ENCODE measurements around the gene HOXA11.

HOXA11 gene

DNA sequence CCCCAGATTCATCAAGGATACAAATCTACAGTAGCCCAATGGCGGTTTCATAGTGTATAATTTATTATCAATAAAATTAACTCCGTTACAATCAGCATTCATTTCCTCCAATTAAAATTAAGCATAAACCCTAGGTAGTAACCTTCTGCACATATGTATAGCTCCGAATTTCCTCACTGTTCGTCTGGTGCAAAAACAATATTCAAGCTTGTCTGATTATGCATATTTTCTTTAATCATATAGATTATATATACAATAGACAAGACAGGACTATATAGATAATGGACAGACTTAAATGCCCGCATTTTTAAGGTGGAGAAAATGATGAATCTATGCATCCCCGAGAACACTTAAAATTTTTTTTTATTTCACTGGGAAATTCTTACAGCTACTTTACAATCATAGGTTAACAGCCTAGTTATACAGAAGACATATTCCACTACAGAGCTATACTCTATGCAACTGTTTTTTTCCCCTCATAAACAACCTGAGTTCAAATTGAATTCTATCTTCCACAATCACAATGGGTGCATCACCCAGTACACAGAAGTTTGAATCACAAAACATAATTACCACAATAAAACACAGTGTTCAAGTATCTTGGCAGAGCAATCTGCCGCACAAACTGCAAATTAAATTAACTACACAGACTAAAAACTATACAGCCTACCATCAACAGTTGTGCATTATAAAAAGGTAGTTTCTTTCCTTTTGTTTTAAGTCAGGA lies 22.3 kb downstream of the HOXA11 start:
- Histone ChIP-seq H3K36me3 (replicated peaks) (peaks cover 33% of the 10 kb centered on the region), H3K4me1 (peaks cover 25% of the 10 kb centered on the region), H3K9me3 (no peaks in the 10 kb centered on the region), H3K4me3 (peak overlapping the region; percentile 70), H3K27me3 (ENCODE audit: low read depth) (no peaks in the 10 kb centered on the region)
- in situ Hi-C loops (cut with MboI; ENCODE audit: low sequenced_read_pairs) = loop anchor here (25.0 kb wide), 1 partner anchor 950 kb away; the partner anchor contains the start of genes CBX3 and HNRNPA2B1
- peak in 1 of 2 experiments; percentile 60 for DNase-seq (ENCODE audit: low spot score in 2 of 2)

DNA sequence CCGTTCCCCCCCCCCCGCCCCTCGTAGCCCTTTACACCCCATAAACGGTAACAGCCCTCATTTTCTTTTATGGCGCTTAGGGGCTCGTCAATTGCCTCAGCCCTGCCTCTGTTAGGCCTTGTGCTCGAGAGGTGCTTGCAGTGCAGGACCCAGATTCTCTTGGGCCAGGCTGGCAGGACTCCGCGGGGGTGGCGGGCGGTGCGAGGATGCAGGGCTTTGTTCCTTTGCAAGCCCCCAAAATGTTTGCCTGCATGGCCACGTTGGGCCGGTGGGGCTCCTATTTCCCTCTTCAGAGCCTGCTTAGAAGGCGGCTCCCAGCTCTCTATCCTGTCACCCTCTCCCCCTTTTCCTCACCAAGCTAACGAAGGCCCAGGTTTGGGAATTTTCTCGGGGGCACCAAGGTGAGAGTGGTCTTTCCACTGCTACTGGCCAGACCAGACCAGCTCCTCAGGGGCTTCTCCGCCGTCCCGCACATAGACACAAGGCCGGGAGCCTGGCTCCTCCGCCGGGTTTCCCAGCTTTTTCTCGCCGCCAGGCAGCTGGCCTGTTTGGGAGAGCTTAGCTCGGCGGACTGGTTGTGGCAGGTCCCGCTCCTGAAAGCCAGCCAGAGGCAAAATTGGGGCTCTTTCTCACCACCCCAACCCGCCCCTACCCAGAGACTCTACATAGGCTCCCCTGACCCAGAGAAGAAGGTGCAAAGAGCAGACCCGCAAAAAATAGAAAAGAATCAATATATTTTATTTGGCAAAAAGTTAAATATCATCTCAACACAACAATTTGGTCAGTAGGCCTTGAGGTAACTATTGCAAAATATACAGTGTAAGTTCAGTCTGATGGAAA lies 23.1 kb downstream of the HOXA11 start:
- in situ Hi-C loops (cut with MboI; ENCODE audit: low sequenced_read_pairs) = loop anchor here (25.0 kb wide), 1 partner anchor 950 kb away; the partner anchor contains the start of genes CBX3 and HNRNPA2B1
- Histone ChIP-seq H3K4me3 (peak overlapping the region; percentile 70), H3K36me3 (replicated peaks) (peaks cover 30% of the 10 kb centered on the region), H3K9me3 (no peaks in the 10 kb centered on the region), H3K4me1 (peaks cover 30% of the 10 kb centered on the region), H3K27me3 (ENCODE audit: low read depth) (no peaks in the 10 kb centered on the region)
- DNase-seq (ENCODE audit: low spot score in 2 of 2) = peak; percentile 42 to 58

DNA sequence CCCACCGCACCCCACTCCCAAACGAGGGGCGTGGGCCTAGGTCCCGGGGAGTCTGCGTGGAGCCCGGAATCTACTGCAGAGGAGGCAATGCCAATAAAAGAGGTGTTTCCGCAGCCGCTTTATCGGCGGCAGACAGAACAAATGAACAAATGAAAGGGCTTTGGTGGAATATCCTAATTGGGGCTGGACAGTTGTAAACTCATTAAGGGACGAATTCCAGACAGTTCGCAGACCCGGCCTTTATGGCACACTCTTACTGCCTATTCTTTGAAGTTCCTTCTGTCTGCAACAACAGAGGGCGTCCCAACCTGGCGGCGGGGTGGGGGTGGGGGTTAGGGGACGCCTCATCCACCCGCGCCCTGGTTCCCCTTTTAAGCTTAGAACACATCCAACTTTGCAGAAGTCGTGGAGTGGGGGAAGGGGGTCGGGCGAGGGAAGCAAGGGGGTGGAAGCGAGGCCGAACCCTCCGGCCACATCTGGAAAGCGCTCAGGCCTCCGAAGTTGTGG lies 23.8 kb downstream of the HOXA11 start:
- Histone ChIP-seq H3K4me3 (peak overlapping the region; percentile 70), H3K4me1 (peaks cover 30% of the 10 kb centered on the region), H3K27me3 (ENCODE audit: low read depth) (no peaks in the 10 kb centered on the region), H3K9me3 (no peaks in the 10 kb centered on the region), H3K36me3 (replicated peaks) (peaks cover 30% of the 10 kb centered on the region)
- in situ Hi-C loops (cut with MboI; ENCODE audit: low sequenced_read_pairs) = loop anchor here (25.0 kb wide), 1 partner anchor 949 kb away; the partner anchor contains the start of genes CBX3 and HNRNPA2B1
- DNase-seq (ENCODE audit: low spot score in 2 of 2) = peak; percentile 50 to 74

DNA sequence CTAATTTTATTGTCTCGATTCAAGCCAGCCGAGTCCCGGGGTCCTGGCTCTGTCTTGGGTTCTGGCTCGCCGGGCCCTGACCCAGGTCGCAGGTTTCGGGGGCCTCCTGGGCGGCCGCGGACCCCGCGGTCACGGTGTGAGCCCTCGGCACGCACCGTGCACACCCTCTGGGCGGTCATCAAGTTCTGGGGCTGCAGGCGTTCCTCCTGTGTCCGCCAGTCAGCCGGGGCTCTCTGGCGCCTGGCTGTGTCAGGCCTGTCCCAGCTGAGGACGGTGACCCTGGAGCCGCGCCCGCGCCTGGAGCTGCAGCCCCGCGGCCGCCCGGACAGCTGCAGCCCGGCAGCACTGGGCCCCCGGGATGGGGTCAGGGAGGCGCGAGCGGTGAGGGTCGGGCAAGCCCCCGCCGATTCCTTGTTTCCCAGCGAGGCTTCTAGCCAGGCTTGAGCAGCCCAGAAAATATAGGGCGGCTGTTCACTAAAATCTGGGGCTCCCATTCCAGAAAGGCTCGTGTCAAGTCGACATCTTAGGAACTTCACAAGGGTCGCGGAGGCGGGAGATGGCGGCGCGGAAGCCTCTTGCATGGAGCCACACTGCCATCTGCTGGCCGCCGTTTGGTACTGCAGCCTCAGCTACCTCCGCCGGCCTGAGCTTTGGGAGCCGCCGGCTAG lies 24.4 kb downstream of the HOXA11 start:
- in situ Hi-C loops (cut with MboI; ENCODE audit: low sequenced_read_pairs) = loop anchor here (25.0 kb wide), 1 partner anchor 948 kb away; the partner anchor contains the start of genes CBX3 and HNRNPA2B1
- DNase-seq (ENCODE audit: low spot score in 2 of 2) = peak; percentile 84 to 94
- peaks cover 30% of the 10 kb centered on the region for H3K36me3 ChIP-seq (replicated peaks)
- H3K4me1 ChIP-seq = peaks cover 30% of the 10 kb centered on the region
- no peaks in the 10 kb centered on the region for H3K9me3 ChIP-seq
- H3K27me3 ChIP-seq (ENCODE audit: low read depth) = no peaks in the 10 kb centered on the region
- H3K4me3 ChIP-seq = peak overlapping the region; percentile 70

DNA sequence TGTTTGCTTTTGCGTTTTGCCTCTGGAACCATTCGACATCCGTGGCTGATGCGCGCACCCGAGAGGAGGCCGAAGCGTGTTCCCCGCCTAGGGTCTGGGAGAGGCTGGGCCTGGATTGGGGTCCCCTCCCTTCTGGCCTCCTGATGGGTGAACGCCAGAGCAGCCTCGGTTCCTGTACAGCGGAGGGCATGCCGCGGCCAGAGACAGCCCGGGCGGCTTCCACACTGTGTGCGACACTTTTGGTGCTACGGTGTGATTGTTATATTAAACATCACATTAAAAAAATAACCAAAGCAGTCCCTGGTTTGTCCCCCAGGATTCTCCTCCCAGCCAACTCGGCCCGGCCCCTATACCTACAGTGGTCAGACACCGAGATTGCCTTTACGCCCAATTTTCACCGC lies 24.9 kb downstream of the HOXA11 start:
- Histone ChIP-seq H3K9me3 (no peaks in the 10 kb centered on the region), H3K4me1 (peaks cover 30% of the 10 kb centered on the region), H3K27me3 (ENCODE audit: low read depth) (no peaks in the 10 kb centered on the region), H3K36me3 (replicated peaks) (peaks cover 30% of the 10 kb centered on the region), H3K4me3 (peak overlapping the region; percentile 70)
- DNase-seq (ENCODE audit: low spot score in 2 of 2) = peak in 1 of 2 experiments; percentile 57
- in situ Hi-C loops (cut with MboI; ENCODE audit: low sequenced_read_pairs) = loop anchor here (25.0 kb wide), 1 partner anchor 948 kb away; the partner anchor contains the start of genes CBX3 and HNRNPA2B1

DNA sequence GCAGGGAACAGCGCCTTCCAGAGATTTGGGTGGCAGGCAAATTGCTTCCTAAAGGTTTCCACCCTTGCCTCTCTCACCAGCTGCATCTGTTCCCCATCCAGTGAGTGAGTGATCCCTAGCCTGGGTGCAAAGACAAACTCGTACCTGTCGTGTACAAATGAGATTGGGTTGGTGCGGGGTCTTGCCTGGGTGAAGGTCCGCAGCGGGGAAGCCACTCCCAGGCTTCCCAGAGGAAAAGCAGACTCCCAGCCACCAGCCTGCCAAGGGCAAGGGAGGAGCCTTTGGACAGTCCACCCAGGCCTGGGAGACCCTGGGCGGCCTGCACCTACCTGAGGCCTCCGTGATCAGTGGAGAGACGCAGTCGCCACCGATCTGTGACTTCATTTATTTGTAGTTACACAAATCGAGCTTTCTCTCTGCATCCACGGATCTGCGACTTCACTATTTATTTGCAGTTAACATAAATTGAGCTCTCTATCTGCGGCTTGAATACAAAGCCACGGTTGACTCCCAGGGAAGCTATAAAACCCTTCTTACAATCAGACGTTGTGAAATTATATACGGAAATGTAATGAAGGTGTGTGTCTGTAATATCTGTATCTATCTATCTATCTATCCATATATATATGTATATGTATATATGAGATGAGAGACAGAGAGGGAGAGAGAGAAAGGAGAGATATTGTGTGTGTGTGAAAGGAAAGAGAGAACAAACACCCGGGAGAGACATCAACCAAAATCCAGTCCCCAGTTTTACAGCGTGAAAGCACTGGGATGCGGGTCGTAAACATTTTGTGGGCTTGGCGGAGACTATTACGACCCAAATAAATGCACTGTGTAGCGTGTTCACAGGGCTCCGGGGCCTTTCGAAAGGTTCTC lies 25.5 kb downstream of the HOXA11 start:
- Histone ChIP-seq H3K4me1 (peaks cover 34% of the 10 kb centered on the region), H3K9me3 (no peaks in the 10 kb centered on the region), H3K27me3 (ENCODE audit: low read depth) (no peaks in the 10 kb centered on the region), H3K36me3 (replicated peaks) (peaks cover 32% of the 10 kb centered on the region), H3K4me3 (peak overlapping the region; percentile 70)
- DNase-seq (ENCODE audit: low spot score in 2 of 2) = peak in 1 of 2 experiments; percentile 65
- in situ Hi-C loops (cut with MboI; ENCODE audit: low sequenced_read_pairs) = loop anchor here (5.0 to 25.0 kb wide), 4 partner anchors 302 to 1302 kb away; partner anchors contain the start of genes CBX3 and HNRNPA2B1

DNA sequence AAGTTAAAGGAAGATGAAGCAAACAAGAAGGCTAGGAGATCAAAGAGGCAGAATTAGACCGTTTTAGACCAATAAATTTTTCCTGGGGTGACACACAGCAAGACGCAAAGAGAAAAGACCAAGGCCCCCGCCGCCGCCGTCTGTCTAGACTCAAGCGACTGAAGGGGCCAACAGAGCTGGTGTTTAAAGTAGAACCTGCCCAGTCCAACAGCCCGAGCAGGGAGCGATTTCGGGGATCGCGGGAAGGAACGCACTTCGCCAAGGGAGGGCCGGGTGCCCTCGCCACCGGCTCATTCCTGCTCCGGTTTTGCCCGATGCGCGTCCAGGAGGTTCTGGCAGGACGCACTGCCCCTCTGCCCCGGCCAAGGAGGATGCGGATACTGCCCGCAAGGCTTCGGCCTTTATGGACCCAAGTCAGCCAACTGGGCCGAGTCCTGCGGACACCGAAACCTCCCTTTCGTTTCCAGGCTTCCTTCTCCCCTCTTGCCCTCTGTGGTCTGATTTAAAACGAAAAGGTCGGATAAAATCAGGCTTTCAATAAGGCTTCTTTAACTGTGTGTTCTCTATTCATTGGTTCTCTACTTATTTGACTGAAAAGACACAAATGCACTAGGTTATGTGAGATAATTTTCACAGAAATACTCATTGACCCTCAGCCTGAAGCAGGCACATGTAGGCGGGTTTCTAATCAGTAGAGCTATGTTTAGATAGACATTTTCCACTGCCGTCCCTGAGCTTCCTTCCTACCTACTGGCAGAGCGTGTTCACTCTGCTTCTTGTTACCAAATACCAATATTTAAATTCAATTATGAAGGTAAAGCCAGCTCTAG lies 26.4 kb downstream of the HOXA11 start:
- peaks cover 27% of the 10 kb centered on the region for H3K36me3 ChIP-seq (replicated peaks)
- peak overlapping the region; percentile 70 for H3K4me3 ChIP-seq
- H3K9me3 ChIP-seq = no peaks in the 10 kb centered on the region
- in situ Hi-C loops (cut with MboI; ENCODE audit: low sequenced_read_pairs) = loop anchor here (5.0 to 25.0 kb wide), 4 partner anchors 301 to 1301 kb away; partner anchors contain the start of genes CBX3 and HNRNPA2B1
- no peaks in the 10 kb centered on the region for H3K27me3 ChIP-seq (ENCODE audit: low read depth)
- H3K4me1 ChIP-seq = peaks cover 34% of the 10 kb centered on the region
- DNase-seq (ENCODE audit: low spot score in 2 of 2) = peak in 1 of 2 experiments; percentile 61

DNA sequence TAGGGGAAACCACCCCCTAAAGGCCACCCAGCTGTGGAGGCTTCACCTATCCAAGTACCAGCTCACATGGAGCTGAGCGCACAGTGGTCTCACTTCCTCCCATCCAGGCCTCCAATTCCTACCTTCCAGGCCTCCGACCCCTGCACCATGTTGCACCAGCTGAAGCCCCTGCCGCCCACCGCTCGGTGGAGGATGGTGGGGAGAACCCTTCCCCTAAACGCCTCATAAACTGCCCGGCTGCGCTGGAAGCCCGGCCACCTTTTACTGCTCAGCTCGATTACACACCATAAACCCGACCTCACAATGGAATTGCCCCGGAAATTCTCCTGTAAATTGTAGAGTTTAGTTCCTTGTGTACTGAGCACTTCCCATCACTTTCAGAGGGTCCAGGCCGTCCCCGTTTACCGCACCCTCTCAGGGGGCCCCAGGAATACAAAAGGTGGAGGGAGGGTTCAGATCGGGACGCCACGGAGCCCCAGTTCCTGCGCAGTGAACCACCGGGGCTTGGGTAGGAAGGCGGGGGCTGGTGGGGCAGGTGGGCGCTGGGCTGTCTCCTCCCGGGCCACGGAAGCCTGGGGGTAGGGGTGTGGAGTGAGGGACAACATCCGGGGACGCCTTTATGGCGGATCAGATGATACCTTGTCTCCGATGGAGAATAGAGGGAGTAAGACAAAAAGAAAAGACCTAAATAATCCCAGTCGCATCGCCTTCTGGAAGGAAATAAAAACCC lies 27.2 kb downstream of the HOXA11 start:
- Histone ChIP-seq H3K9me3 (no peaks in the 10 kb centered on the region), H3K4me3 (peak overlapping the region; percentile 70), H3K27me3 (ENCODE audit: low read depth) (no peaks in the 10 kb centered on the region), H3K4me1 (peaks cover 41% of the 10 kb centered on the region), H3K36me3 (replicated peaks) (peaks cover 19% of the 10 kb centered on the region)
- in situ Hi-C loops (cut with MboI; ENCODE audit: low sequenced_read_pairs) = loop anchor here (5.0 to 25.0 kb wide), 4 partner anchors 301 to 1301 kb away; partner anchors contain the start of genes CBX3 and HNRNPA2B1
- DNase-seq (ENCODE audit: low spot score in 2 of 2) = peak in 1 of 2 experiments; percentile 72

DNA sequence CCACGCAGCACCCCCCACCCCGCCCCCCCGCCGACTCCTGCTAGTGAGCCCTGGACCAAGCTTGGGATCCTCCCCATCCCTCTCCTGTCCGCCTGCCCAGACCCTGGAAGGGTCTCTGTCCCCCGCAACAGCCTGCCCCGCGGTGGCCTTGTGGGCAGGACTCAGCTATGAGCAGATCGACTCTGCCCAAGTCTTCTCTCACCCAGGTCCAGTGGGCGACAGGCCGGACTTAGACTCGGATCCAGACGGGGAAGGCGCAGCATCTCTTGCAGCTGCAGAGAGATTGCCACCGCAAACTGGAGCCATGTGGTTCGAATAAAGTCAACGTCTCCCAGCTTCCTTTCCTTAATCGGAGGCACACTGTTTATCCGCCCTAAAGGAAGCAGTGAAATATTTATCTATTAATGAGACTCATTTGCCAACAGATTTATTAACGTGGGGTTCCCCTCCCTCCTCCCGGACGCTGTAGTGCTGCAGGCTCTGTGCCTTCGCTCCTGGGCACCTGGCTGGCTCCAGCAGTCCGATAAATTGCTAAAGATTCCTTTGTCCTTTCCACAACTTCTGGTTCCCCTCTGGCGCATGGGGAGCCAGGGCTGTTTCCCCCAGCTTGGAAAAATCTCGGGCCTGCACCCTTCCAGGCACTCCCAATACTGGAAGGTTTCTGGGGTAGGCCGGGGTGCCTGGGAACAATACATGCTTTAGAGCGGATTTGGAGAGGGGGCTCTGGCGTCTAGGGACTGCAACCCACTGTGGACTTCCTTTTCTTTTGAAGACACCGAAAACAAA lies 27.9 kb downstream of the HOXA11 start:
- Histone ChIP-seq H3K9me3 (no peaks in the 10 kb centered on the region), H3K36me3 (replicated peaks) (peaks cover 11% of the 10 kb centered on the region), H3K4me3 (peak overlapping the region; percentile 70), H3K27me3 (ENCODE audit: low read depth) (no peaks in the 10 kb centered on the region), H3K4me1 (peaks cover 44% of the 10 kb centered on the region)
- peak in 1 of 2 experiments; percentile 45 for DNase-seq (ENCODE audit: low spot score in 2 of 2)
- in situ Hi-C loops (cut with MboI; ENCODE audit: low sequenced_read_pairs) = loop anchor here (5.0 to 25.0 kb wide), 4 partner anchors 300 to 1300 kb away; partner anchors contain the start of genes CBX3 and HNRNPA2B1

DNA sequence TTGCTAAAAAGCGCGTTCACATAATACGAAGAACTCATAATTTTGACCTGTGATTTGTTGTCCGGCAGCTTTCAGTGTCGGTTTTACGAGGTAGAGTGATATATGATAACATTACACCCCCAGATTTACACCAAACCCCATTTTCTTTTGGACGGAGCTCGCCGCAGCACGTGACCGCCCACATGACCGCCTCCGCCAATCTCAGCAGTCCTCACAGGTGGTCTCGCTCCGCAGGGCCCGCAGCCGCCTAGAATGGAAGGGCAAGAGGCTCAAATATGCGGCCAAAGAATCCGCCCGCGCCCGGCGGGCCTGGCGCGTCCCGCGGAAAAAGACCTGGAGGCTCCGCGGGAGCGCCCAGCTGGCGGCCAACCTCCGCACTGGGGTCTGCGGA lies 28.5 kb downstream of the HOXA11 start, which contains the start of gene HOXA7:
Gene HOXA7 (minus strand): TSS at position 168 of the 391 bp plus-strand sequence. CDS start 130 bp downstream, at position 38.
- H3K36me3 ChIP-seq (replicated peaks) = peaks cover 7% of the 10 kb centered on the region
- peaks cover 44% of the 10 kb centered on the region for H3K4me1 ChIP-seq
- H3K9me3 ChIP-seq = no peaks in the 10 kb centered on the region
- DNase-seq (ENCODE audit: low spot score in 2 of 2) = peak; percentile 87 to 93
- in situ Hi-C loops (cut with MboI; ENCODE audit: low sequenced_read_pairs) = loop anchor here (5.0 to 25.0 kb wide), 4 partner anchors 299 to 1299 kb away; partner anchors contain the start of genes CBX3 and HNRNPA2B1
- peak within 1 kb of the TSS; percentile 70 for H3K4me3 ChIP-seq
- H3K27me3 ChIP-seq (ENCODE audit: low read depth) = no peaks in the 10 kb centered on the region
